HG02759 (cell line): Measurements from ENCODE around the gene DET1.
A peak's percentile ranks its signal among the peaks of the same experiment; 100 is the strongest.
"Not testable (repeated sequence)": the region's sequence is repeated elsewhere in the genome, so short reads cannot be mapped to it uniquely, and the experiment has no call there.

Experiments used
- ATAC-seq: cut with Tn5 transposase; IDR thresholded peaks from one replicate; pipeline ENCODE4 v1.9.1; 2021; ENCODE audit warnings: mild to moderate bottlenecking, moderate library complexity; ENCODE audit not compliant: unreplicated experiment

DET1 gene

GRCh38 chr15:88541111-88541510 lies 5.4 kb downstream of the DET1 start:
- ATAC-seq, result not testable (repeated sequence)

DNA sequence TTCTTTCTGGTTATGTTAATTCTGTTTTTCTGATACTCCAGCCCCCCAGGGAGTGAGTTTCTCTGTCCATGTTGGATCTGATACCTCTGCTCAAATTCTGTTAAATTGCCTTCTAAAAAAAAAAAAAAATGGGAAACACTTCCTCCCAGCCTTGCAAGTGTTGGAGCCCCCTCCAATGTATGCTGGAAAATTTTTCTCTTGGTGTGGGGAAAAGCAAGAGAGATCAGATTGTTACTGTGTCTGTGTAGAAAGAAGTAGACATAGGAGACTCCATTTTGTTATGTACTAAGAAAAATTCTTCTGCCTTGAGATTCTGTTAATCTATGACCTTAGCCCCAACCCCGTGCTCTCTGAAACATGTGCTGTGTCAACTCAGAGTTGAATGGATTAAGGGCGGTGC lies 6.1 kb downstream of the DET1 start:
- ATAC-seq, result not testable (repeated sequence)

DNA sequence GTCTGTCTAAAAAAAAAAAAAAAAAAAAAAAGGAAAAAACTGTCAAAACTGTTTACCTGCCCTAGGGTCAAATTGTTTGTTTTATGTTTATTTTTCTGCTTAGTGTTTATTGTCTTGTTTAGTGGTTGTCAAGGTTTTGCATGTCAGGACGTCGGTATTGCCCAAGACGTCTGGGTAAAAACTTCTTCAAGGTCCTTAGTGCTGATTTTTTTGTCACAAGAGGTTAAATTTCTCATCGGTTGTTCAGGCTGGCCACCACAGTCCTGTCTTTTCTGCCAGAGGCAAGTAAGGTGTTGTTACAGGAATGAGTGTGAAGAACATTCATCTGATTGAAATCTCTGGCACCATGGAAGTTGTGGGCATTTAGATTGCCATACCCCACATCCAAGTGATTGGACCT lies 7.0 kb downstream of the DET1 start:
- ATAC-seq, result no peak

GRCh38 chr15:88538972-88539371 lies 7.5 kb downstream of the DET1 start:
- no peak for ATAC-seq

DNA sequence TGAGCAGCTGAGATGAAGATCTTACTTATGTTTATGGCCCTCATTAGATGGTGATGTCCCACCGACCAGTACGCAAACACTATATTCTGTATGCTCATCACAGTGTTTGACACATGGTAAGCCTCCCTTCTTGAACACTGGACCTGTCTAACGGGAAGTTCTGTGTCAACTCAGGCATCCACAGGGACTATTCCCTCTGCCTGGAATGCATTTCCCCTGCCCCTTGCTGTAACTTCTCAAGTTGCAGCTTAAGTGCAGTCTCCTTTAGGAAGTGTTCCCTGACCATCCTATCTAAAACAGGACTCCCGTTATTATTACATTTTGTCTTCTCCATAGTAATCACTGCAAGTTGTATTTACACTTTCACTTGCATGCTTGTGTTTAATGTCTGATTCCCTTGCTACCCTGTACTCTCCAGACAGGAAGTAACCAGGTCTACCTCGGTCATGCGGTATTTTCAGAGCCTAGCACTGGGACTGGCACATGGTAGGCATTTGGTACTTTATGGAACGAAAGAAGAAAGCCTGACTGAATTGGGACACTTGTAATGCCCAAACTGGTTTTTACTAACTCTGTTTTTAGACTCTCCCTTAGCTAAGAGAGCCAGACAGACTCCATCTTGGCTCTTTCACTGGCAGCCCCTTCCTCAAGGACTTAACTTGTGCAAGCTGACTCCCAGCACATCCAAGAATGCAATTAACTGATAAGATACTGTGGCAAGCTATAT lies 8.7 kb downstream of the DET1 start:
- ATAC-seq, result no peak

DNA sequence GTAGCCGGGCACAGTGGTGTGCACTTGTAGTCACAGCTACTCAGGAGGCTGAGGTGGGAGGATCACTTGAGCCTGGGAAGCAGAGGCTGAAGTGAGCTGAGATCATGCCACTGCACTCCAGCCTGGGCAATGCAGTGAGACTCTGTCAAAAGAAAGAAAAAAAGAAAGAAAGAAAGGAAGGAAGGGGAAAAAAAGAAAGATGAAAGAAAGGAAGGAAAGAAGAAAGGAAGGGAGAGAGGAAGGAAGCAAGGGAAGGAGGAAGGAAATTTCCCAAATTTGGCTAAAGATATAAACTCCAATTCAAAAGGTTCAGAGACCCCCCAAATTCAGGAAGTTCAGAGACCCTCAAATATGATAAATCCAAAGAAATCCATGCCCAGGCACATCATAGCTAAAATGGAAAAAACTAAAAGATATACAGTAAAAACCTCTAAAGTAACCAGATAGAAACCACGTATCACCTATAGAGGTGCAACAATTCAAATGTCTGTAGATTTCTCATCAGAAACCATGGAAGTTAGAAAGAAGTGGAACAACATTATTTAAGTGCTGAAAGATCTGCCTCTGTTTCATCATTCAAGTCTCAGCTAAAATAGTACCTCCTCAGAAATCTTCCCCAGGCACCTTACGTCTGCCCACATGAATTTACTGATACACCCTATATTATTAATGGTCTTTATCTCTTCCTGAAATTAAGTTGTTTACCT lies 10.7 kb downstream of the DET1 start:
- ATAC-seq, result no peak

DNA sequence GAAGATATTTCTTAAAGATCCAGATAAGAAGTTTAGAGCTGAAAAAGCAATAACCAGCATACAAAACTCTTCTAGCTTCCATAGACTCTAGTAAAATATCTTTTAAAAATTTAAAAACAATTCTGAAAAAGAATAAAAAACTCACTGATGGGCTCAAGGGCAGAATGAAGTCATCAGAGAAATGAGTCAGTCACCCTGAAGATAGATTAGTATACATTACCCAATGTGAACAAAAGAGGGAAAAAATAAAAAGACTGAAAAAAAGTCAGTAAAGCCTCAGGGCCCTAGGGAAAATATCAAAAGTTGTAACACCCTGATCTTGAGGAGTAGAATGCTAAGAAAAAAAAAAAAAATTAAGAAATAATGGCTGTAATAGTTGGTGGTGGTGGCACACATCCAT lies 11.4 kb downstream of the DET1 start:
- ATAC-seq, result no peak

GRCh38 chr15:88533376-88533775 lies 13.1 kb downstream of the DET1 start:
- no peak for ATAC-seq

DNA sequence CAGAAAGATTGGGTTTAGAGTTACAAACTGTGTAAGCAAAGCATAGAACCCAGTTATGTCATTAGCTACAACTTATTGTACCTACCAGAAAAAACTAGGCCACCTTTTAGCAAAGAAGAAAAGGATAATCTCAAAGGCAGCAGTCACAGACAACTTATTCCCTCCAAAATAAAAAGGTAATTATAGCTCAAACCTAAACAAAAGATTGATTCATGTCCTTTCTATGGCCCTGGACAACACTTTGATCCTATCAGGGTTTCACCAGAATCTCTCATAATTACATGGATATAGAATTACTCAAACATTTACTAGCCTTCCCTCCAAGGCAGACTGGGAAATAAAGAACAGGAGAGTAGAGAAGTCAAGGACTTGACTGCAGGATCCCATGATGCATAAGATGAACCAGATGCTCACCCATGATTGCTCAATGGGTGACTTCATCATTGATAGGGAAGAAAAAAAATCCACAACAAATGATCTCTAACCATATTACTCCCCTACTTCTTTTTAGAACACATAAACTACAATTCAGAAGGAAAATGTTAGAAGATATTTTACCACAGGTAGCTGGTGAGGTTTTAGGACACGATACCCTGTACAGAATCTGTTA lies 17.4 kb downstream of the DET1 start:
- no peak for ATAC-seq

DNA sequence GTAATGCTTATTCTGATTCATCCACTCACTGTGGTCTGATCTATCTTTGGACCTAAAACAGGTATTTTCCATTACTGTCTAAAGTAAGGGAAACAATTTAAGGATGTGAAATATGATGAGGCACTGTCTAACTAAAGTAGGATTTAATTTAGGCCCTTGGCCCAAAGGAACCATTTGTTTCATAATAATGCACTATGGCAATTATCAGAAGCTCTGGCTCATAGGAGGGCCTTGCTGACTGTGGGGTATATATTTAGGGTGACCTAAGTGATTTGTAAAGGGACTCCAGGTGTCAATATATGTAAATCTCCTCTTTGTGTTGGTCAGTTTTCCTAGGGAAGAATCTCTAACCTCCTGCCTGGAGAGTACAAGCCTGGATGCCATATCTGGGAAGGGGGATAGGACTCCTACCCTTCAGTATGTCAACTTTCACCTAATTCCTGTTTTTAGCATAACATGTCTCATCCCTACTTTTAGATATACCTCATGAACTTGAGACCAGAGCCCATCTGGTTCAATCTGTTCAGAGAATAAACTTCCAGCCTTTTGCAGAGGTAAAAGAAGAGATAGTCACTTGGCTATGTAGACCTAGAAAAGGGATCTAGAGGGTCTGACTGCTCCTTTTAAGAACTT lies 20.1 kb downstream of the DET1 start:
- no peak for ATAC-seq

DNA sequence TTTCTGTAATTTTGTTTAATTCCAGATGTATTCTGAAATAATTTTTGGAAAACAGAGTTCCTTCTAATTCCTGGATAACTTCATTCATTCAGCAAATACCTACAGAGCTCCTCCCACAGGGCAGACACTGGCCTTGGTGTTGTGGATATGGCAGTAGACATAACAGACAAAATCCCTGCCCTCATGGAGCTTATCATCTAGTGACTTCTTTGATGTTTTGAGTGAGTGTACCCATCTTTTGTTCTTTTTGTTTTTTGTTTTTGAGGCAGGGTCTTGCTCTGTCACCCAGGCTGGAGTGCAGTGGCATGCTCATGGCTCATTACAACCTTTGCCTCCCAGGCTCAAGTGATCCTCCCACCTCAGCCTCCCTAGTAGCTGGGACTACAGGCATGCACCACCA lies 21.1 kb downstream of the DET1 start:
- no peak for ATAC-seq

DNA sequence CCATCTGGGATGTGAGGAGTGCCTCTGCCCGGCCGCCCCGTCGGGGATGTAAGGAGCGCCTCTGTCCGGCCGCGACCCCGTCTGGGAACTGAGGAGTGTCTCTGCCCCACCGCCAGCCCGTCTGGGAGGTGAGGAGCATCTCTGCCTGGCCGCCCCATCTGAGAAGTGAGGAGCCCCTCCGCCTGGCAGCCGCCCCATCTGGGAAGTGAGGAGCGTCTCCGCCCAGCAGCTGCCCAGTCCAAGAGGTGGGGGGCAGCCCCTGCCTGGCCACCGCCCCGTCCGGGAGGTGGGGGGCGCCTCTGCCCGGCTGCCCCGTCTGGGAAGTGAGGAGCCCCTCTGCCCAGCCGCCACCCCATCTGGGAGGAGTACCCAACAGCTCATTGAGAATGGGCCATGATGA lies 22.4 kb downstream of the DET1 start:
- ATAC-seq, result not testable (repeated sequence)

GRCh38 chr15:88518903-88519302 lies 27.6 kb downstream of the DET1 start:
- no peak for ATAC-seq

- ATAC-seq, result no peak
Observed at GRCh38 chr15:88513195-88513594, 33.3 kb downstream of the DET1 start.

GRCh38 chr15:88512601-88513000 lies 33.9 kb downstream of the DET1 start:
- ATAC-seq, result no peak

- ATAC-seq, result no peak
Observed at GRCh38 chr15:88512078-88512477, 34.4 kb downstream of the DET1 start.

- no peak for ATAC-seq
Observed at GRCh38 chr15:88511161-88511560, 35.3 kb downstream of the DET1 start.

- ATAC-seq, result peak; percentile 42
Observed at GRCh38 chr15:88509964-88510363, 36.5 kb downstream of the DET1 start.

DNA sequence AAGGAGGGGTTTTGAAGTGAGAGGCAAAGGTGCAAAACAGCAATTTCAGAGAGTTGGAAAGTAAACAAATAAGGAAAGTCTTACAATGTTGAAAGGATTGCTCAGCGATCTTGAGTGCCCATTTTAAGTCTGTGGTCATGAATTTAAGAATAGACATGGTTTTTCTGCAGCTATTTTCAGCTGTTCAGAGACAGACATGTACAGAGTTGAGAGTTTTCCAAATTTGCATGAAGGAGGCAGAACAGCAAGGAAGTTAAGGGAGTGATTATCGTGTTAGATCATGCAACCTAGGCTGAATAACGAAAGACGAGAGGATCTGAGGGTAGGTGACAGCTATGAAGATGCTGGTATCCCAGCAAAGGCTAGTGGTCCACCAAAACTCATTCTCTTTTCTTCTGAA lies 37.2 kb downstream of the DET1 start:
- peak; percentile 58 for ATAC-seq

- no peak for ATAC-seq
Observed at GRCh38 chr15:88506628-88507027, 39.9 kb downstream of the DET1 start.

- no peak for ATAC-seq
Observed at GRCh38 chr15:88505721-88506120, 40.8 kb downstream of the DET1 start.

DNA sequence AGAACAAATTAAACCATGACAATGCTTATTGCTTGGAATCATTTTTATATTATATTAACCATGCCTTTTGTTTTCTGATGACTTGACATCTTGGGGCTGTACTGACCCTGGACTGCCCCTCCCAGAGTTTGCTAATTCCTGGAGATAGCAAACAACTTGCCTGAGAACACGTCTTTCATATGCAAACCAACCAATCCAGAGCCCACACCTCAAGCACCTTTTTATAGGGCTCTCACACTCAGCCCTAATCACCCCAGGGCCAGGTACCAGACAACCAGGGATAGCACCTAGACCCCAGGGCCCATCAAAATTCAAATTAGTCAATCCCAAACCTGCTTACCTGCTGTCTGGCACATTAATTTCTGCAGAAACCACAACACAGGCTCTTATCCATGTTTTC lies 42.0 kb downstream of the DET1 start:
- no peak for ATAC-seq
